Kidney epithelial cell (primary cell): Measurements from ENCODE around the gene NTRK3. TPM values are rescaled to one million over a fixed set of nuclear protein-coding genes. Genes with fewer than 3 reads are reported as not detected.

ENCODE experiments used
- DNase-seq: peaks from one replicate; pipeline ENCODE4 v3.0.0-alpha.2; 2010; ENCODE audit warnings: low read depth
- H3K27me3 ChIP-seq: 2 replicates; pipeline ENCODE4 v1.6.0; 2011; ENCODE audit warnings: low read length; ENCODE audit not compliant: control insufficient read depth, insufficient read depth
- H3K36me3 ChIP-seq: 2 replicates; pipeline ENCODE4 v1.5.1; 2011; ENCODE audit warnings: low read length; ENCODE audit not compliant: control insufficient read depth, insufficient read depth
- H3K4me3 ChIP-seq: 2 replicates; pipeline ENCODE4 v1.5.1; 2011; ENCODE audit warnings: low read depth, mild to moderate bottlenecking, control low read depth, low read length
- CTCF ChIP-seq: IDR thresholded peaks from 2 replicates; pipeline ENCODE4 v1.5.1; 2011; ENCODE audit warnings: mild to moderate bottlenecking, moderate library complexity, low read length, control low read depth, inconsistent platforms; ENCODE audit not compliant: insufficient read depth, poor library complexity, severe bottlenecking
- total RNA-seq: library from RNA; depleted of rRNA; stranded (reverse); fragments of >200 nt; gene quantifications from 2 replicates; pipeline ENCODE4 v1.2.3, GENCODE V29; 2015

NTRK3 gene
- total RNA-seq, 1 donor from 2014 or later = not detected

GRCh38 chr15:87829332-87830050, 427.0 kb downstream of the NTRK3 start:
- H3K27me3 ChIP-seq = no peaks in the 10 kb centered on the region
- TF ChIP-seq CTCF = no peak
- no peak overlapping the region for H3K4me3 ChIP-seq
- no peak for DNase-seq
- H3K36me3 ChIP-seq = no peaks in the 10 kb centered on the region

- H3K4me3 ChIP-seq = no peak overlapping the region
- H3K36me3 ChIP-seq = no peaks in the 10 kb centered on the region
- no peak for TF ChIP-seq CTCF
- H3K27me3 ChIP-seq = no peaks in the 10 kb centered on the region
- no peak for DNase-seq
These were observed 427.9 kb downstream of the NTRK3 start for GRCh38 chr15:87828608-87829007.

- no peak for TF ChIP-seq CTCF
- no peaks in the 10 kb centered on the region for H3K36me3 ChIP-seq
- peak; percentile 5 for DNase-seq
- H3K27me3 ChIP-seq = no peaks in the 10 kb centered on the region
- H3K4me3 ChIP-seq = no peak overlapping the region
These were observed 429.4 kb downstream of the NTRK3 start for GRCh38 chr15:87827131-87827530.

GRCh38 chr15:87826119-87826747, 430.3 kb downstream of the NTRK3 start:
- Histone ChIP-seq H3K4me3 (no peak overlapping the region), H3K36me3 (no peaks in the 10 kb centered on the region), H3K27me3 (no peaks in the 10 kb centered on the region)
- no peak for TF ChIP-seq CTCF
- DNase-seq = no peak

GRCh38 chr15:87818756-87819155, 437.8 kb downstream of the NTRK3 start:
- no peaks in the 10 kb centered on the region for H3K27me3 ChIP-seq
- H3K36me3 ChIP-seq = no peaks in the 10 kb centered on the region
- no peak for DNase-seq
- TF ChIP-seq CTCF = no peak
- no peak overlapping the region for H3K4me3 ChIP-seq
